Hematopoietic multipotent progenitor cell (in vitro differentiated cells): Measurements from ENCODE around the gene NUP93. TPM values are rescaled to one million over a fixed set of nuclear protein-coding genes. Genes with fewer than 3 reads are reported as not detected.

Source experiments
- DNase-seq, 3 donors: peaks; one replicate each; pipeline ENCODE4 v3.0.0-alpha.2; 2011 to 2015; ENCODE audit warnings: low read depth in 2 of 3, low spot score in 2 of 3
- total RNA-seq: library from RNA; depleted of rRNA; stranded (reverse); fragments of >200 nt; gene quantifications from one replicate; pipeline ENCODE4 v1.2.3, GENCODE V29; 2012

The NUP93 gene
- total RNA-seq, 1 donor, result 59.8 TPM

DNA sequence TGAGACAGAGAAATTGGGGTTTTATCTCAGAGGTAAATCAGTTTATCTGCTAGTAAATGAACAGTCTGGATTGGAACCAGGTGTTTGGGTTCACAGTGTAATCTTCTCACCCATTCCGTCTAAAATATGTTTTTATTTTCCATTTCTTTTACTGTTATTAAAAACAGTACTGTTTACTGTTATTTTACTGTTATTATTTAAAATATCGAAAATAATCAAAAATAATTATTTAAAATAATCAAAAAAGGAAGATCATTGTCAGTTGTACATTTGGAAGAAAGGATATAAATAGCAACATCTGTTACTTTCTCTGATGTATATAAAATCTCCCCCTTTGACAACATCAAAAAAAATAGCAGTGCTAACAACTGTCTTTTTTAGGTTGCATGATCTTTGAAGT lies 11.5 kb downstream of the NUP93 start:
- DNase-seq, result no peak

GRCh38 chr16:56742030-56742984 lies 12.4 kb downstream of the NUP93 start:
- DNase-seq, result no peak

DNA sequence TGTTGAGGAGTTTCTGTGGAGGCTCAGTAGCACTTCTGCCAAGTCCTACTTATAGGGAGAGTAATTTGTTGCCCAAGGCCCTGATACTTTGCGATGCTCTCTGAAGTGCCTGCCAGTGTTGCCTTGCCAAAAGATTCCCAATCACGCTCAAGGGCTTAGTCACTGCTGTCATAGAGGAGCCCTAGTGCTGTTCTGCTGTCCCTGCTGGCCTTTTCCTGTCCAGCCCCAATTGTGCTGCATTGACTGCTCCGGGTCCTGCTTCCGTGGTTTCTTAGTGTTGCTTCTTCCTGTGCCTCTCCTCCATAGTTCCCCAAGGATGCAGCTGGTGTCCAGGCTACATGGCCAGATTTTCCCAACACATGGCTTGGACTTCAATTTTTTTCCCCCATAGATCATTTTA lies 13.9 kb downstream of the NUP93 start:
- no peak for DNase-seq

DNA sequence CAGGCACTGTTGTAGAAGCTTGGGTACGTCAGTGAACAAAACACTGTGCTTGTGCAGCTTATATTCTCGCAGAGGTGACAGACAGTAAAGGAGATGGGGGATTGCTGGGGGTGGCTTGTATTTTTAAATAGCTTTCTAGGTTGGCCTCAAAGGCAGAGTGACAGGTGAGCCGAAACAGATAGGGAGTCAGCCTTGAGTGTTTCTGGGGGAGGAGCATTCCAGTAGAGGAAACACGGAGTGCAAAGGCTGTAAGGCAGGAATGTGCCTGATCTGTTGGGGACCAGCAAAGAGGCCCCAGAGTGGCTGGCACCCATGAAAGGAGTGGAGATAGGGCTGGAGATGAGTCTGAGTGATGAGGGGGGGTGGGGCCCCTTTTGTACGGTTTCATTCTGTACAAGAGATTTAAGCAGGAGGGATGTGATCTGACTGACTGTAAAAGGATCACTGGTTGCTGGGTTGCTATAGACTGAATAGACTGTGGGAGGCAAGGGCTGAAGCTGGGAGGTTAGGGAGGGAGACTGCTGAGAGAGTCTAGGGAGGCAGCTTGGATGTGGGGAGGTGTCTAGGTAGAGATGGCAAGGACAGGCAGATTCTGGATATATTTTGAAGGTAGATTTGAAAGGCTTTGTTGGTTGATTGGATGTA lies 15.2 kb downstream of the NUP93 start:
- no peak for DNase-seq

DNA sequence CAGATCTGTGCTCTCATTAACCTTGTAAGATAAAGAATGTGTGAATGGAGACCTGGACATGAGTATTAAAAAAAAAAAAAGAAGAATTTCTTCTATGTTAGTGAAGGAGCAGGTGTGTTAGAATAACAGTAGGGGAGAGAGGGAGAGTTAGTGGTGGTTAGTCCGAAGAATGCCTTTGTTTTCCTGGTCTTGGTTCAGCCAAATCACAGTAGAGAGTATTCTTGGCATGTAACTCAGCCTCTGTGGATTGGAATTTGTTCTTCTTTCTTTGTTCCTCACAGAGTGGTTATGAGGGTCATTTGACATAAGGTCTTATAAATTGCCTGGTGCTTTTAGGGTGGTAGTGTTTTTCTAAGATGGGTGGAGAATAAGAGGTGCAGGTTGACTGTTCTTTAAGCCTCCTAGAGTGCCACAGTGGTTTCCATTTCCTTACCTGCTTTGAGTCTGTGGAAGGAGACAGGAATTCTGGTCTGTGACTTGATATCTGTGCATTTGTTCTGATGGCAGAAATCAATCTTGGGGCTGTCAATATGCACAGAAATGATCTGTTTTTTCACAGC lies 17.6 kb downstream of the NUP93 start:
- DNase-seq, result no peak

GRCh38 chr16:56748191-56748590 lies 18.3 kb downstream of the NUP93 start:
- no peak for DNase-seq

- DNase-seq, result no peak
Measured at GRCh38 chr16:56748826-56749225, 18.9 kb downstream of the NUP93 start.

DNA sequence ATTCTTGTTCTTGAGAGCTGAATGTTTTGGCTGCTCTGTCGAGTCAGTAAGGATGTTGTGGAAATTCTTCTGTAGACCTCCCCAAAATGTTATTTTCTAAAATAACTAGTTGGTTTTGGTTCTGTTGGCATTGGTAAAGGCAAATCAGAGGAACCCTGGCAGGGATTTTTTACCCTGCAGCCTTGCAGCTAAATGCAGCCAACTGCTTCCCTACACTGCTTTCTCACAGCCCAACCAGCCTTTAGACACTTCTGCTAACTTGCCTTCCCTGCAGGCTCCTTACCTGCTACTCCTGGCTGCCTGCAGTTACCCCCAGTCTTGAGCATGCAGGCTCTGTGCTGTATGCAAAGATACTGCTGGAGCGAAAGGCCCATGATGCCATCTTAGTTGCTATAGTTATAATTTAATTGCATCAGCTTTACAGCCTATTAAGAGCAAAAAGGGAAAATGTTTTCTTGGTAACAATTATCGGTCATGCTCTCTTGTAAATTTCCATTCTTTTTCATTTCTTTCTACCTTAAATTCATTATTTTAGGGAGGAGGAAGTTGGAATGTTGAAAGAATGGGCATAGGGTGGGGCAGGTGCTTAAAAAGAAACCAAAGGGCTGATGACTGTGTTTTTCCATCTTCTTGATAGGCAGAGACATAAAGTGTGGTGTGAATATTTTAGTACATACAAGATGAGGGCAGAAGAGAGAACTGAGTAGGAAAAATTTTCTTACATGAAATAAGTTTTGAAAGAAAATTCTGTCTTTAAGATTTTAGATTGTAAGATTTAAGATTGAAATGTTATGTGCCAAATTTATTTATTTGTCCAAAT lies 20.0 kb downstream of the NUP93 start:
- DNase-seq, result no peak

DNA sequence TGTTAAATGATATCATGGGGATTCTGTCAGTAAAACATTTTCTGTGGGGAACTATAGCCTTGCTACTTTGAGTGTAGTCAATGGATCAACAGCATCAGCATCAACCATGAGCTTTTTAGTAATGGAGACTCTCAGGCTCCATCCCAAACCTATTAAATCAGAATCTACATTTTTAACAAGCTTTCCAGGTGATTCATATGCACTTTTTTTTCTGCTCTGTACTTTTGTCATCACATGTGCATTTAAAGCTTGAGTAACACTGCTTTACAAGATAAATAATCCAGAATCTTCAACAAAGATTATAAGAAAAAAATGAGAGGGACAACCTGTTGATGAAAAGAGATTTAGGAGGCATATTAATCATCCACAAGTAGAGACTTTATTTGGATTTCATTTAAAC lies 23.5 kb downstream of the NUP93 start:
- DNase-seq, result no peak

DNA sequence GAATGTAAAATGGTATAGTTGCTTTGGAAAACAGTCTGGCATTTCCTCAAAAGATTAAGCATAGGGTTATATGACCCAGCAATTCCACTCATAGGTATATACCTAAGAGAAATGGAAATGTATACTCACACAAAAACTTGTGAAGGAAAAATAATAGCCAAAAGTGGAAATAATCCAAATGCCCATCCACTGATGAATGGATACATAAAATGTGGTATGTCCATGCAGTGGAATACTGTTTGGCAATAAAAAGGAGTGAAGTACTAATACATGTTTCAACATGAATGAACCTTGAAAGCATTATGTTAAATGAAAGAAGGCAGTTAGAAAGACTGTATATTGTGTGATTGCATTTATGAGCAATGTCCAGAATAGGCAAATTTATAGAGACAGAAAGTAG lies 25.1 kb downstream of the NUP93 start:
- no peak for DNase-seq

DNA sequence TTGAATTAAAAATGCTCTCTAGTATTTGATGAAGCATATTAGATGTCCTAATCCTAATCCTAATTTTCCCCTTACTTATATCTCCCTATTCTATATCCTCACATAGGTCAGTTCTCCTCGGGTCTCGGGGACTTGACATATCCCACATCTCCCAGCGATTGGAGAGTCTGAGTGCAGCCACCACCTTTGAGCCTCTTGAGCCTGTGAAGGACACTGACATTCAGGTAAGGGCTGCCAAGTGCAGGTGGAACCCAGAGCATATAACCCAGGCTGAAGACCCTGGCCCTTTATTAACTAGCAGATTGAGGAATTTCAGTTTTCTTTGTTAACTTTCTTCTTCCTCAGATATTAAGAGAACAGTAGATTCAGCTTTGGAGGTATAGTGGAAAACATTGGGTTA lies 28.5 kb downstream of the NUP93 start:
- no peak for DNase-seq

DNA sequence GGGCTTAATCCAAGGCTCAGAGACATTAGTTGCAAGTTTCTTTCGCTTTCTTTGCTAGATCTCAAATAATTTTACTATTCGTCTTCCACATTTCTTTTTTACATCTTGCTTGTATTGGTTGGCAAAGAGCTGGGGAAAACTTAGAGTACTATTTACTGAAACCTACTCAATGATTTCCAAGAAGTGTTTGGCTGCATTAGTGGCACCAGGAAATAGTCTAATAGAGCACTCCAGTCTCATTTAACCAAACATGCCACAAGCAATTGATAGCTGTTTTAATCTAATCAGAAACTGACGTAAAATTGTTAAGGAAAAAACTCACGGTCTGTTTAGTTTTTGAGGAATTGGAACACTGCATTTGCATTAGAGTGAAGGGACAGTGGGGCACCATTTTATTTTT lies 29.0 kb downstream of the NUP93 start:
- no peak for DNase-seq

DNA sequence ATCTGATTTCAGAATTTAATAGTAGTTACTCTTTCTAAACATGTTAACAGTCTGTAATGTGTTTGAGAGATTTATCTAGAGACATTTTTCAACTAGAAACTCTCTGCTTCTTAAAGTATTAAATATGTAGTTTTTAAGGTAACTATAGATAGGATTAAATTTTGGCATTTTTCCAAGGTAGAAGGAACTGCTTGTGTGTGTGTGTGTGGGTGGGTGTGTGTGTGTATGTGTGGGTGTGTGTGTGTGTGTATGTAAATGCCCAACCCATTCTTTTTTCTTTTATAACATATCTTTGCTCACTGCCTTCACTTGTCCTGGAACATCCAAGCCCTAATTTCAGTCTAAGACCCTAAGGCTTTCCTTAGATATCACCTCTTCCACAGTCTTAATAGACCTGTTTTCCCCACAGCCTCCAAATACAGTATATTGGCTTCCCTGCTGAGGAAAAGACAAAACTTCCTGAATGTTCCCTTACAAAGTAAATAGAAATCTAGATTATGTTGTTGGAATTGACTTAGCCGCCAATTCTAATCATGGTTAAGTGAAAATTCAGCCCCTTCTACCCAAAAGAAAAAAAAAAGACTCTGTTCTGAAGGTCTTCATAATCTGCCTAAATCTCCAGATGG lies 33.5 kb downstream of the NUP93 start:
- DNase-seq, result no peak

DNA sequence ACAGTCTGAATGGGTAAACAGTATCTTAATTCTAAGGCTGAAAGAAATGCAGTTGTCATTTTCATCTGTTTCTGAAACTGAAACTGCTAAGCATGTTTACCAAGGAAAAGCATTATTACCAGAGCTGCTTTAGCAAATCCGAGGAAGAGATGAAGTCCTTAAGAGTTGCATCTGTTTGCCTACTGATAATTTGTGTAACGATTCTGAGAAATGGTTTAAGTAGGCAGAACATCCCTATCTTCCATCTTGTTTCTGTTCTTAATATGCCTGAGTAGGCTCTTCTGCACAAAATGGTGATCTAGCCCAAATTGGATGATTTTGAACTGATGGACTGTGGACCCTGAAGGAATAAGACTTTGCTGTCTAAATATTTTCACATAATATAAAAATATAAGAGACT lies 34.9 kb downstream of the NUP93 start:
- DNase-seq, result no peak

GRCh38 chr16:56765949-56766348 lies 36.0 kb downstream of the NUP93 start:
- no peak for DNase-seq

- no peak for DNase-seq
Measured at GRCh38 chr16:56767024-56767423, 37.1 kb downstream of the NUP93 start.

DNA sequence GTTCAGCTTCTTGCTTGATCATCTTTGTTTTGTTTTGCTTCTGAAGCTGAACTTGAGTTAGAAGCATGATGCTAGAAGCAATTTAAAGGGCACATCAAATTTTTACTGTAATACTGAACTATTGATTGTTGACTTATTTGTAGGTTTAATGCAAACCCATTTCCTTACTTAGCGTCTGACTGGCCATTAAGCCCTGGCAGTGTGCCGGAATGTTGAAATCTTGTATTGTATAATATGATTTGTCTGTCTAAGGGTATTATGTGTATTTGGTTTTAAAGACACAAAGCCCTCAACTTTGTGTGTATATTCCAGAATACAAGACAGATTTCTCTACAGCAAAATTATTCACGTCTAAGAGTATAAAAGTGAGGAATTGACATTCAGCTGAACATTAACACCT lies 39.7 kb downstream of the NUP93 start:
- no peak for DNase-seq

- DNase-seq, result no peak
Measured at GRCh38 chr16:56771558-56772279, 41.8 kb downstream of the NUP93 start.

GRCh38 chr16:56773532-56773931 lies 43.6 kb downstream of the NUP93 start:
- no peak for DNase-seq
